ENCODE data around the gene C22orf15. TPM values are rescaled to one million over a fixed set of nuclear protein-coding genes. Genes with fewer than 3 reads are reported as not detected.
"Not testable (repeated sequence)": the region's sequence is repeated elsewhere in the genome, so short reads cannot be mapped to it uniquely, and the experiment has no call there.

Gene C22orf15, protein sequence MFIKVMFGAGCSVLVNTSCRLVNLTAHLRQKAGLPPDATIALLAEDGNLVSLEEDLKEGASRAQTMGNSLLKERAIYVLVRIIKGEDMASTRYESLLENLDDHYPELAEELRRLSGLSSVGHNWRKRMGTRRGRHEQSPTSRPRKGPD
- 0.33 TPM for polyA plus RNA-seq (ENCODE audit: insufficient read length)

DNA sequence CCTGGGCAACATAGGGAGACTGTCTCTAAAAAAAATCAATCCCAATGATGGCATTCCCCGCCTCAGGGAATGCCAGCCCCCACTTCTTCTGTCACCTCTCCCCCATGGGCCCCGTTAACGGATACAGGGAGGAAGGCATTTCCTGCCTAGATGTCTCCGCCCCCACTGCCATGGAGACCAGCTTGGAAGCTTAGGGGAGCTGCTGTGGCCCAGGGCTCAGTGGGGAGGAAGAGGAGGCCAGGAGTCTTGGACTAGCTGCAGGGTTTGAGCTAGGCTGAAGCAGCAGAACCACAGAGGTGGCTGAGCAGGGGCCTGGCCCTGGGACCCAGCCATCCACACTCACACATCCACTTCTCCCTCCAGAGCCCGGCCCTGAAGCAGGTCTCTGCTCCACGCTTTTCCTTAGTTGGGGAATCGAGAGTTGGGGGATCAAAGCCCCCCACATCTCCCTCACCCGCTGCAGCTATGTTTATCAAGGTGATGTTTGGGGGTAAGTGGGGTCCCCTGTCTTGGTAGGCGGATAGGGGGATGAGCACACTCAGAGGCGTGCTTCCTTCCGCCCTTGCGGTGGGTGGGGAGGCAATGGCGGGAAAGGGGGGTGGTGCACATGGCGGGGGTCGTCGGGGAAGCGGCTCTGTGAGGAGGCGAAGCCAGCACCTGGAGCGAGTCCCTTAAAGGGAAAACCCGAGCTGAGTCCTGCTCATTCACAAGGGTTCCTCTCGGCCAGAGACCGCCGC is at the start of gene C22orf15:
C22orf15 (plus strand) TSS at position 149 of the 737 bp plus-strand sequence; CDS start at position 466, 317 bp downstream.
- DNase-seq (ENCODE audit: low read depth): no peak

GRCh38 chr22:23713696-23714595 is 48.8 kb upstream of the C22orf15 start:
- no peak for DNase-seq (ENCODE audit: low read depth)

DNA sequence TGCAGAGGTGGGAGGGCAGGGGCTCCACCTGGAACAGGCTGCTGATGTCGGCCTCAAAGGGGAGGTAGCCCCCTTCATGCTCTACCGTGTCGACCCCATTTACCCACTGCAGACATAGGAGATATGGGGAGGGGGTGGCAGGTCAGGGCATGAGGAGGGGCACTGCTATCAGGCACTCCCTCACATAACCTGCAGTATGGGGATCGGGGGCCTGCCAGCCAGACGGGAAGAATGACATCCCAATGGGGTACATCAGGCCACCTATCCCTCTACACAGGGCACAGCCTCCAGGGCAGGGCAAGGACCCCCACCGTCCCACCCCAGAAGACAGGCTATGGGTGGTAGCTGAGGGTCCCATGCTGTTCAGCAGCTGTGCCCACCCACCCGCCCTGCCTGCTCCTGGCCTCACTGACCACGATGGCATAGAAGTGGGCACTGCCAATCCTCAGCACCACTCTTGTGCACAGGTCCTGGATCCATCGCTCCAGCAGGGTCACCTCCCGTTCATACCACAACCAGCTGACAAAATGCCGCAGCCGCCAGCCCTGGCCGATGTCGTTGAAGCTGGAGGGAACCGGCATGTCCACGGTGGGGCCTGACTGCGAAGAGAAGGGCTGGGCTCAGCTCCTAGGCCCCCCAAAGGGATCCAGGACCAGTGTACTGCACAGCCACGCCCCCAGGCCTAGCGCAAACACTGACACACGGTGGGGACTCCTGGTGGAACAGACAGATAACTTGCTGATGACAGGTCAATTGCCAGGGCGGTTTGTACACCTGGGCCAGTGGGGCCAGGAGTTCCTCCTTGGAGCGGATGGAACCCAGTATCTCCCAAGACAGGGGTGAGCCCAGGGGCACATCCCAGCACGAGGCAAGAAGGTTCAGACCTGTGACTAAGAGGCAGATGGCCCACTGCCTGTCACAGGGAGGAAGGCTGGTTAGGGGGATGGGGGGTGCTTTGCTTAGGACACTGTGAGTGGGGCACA is 47.9 kb upstream of the C22orf15 start:
- DNase-seq (ENCODE audit: low read depth): no peak

- DNase-seq (ENCODE audit: low read depth): no peak
Measured at GRCh38 chr22:23715806-23716375, 46.9 kb upstream of the C22orf15 start.

GRCh38 chr22:23716811-23717801 is 45.7 kb upstream of the C22orf15 start:
- peak; percentile 48 for DNase-seq (ENCODE audit: low read depth)

GRCh38 chr22:23718371-23719165 is 44.2 kb upstream of the C22orf15 start:
- DNase-seq (ENCODE audit: low read depth): no peak

DNA sequence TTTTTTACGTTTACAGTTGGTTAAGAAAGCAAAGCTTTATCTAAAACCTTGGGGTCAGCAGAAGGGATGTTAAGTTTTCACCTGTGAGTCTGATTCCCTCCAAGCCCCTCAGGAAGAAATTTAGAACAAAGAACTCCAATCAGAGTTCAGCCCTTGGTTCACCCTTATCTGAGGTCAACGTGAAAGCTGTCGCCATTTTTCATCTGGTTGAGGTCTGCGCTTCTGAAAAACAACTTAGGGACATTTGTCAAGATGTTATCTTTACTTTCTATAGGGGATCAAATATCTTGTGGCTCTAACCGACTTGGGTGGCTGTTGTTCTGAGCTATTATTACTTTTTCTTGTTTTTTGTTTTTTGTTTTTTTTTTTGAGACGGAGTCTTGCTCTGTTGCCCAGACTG is 41.9 kb upstream of the C22orf15 start:
- DNase-seq (ENCODE audit: low read depth): no peak

DNA sequence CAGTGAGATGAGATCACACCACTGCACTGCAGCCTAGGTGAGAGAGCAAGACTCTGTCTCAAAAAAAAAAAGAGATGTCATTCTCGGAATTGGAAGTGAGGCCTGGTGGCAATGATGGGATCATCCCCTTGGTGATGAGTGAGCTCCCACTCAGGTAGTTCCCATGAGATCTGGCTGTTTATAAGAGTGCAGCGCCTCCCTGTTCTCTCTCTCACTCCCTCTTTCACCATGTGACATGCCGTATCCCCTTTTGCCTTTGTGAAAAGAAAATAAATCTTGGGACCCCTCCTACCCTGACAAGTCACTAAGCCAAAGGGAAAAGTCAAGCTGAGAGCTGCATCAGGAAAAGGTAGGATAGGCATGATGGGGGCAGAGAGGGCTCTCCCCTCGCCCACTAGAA is 40.6 kb upstream of the C22orf15 start:
- DNase-seq (ENCODE audit: low read depth): no peak

DNA sequence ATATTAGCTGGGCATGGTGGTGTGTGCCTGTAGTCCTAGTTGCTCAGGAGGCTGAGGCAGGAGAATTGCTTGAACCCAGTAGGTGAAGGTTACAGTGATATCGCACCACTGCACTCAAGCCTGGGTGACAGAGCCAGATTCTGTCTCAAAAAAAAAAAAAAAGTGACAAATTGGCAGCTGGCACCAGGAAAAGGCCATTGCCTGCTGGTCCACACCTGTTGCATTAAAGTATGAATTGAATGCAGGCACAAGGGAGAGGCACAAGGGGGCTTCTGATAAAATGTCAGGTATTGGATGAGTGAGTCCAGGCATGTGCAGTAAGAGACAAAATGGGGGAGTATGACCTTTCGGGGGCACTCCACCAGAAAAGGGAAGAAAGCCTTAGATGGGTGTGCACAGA is 40.1 kb upstream of the C22orf15 start:
- no peak for DNase-seq (ENCODE audit: low read depth)

- DNase-seq (ENCODE audit: low read depth): not testable (repeated sequence)
Measured at GRCh38 chr22:23728108-23728507, 34.7 kb upstream of the C22orf15 start.

GRCh38 chr22:23737696-23738095 is 25.1 kb upstream of the C22orf15 start:
- no peak for DNase-seq (ENCODE audit: low read depth)

DNA sequence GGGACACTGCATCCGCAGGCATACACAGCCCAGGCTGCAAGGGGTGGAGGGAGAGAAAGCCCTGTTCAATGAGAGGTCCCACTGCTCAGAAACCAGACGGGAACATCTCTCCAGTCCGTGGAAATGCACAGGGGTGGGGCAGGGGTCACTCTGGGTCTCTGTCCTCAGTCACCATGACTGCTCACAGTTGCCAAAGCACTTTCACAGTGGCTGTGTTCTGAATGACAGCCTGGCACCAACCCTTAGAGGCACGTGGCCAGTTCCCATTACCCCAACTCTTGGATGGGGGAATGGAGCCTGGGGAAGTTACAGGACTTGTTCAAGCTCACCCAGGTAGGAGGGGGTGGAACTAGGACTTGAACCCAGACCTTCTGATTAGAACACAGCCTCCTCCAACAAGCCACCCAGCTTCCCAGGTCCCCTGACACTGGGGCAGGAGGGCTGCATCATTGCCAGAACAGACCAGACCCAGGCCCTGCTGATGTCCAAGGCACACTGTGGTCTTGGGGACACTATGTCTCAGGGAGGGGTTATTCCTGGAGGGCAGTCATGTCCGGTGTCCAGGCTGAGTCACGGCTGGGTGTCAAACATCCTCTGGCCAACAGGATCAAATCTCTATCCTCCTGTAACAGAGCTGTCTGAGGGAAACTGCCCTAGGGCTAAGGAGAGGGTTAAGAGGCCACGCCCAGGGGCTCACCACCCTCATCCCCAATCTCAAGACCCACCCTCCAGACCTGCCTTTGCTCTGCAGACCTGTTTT is 20.1 kb upstream of the C22orf15 start:
- no peak for DNase-seq (ENCODE audit: low read depth)

DNA sequence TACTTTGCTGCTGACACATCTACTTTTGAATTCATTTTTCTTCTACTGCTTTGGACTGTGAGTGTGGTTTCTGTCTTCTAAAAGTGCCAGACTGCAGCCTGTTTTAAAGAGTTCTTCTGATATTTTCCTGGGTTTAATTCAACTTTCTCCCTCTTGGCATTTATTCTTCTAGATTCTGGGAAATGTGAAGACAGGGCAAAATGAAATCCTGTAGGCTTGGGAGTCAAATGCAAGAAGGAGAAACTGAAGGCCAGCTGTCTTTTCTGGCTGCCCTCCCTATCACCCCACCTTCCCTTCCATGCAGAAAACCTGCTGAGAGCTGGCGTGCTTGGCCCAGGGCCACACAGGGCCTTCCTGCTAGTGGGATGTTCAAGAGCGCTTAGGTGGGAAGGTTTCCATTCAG is 19.5 kb upstream of the C22orf15 start:
- DNase-seq (ENCODE audit: low read depth): no peak

DNA sequence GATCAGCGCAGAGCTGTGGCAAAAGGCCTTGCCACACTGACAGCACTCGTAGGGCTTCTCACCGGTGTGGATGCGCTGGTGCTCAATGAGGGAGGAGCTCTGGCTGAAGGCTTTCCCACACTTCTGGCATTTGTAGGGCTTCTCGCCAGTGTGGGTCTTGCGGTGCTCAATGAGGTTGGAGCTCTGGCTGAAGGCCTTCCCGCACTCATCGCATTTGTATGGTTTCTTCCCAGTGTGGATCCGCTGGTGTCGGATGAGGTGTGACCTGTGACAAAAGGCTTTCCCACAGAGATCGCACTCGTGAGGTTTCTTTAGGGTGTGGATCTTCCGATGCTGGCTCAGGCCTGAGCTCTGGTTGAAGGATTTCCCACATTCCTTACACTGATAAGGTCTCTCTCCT is 18.8 kb upstream of the C22orf15 start:
- no peak for DNase-seq (ENCODE audit: low read depth)

DNA sequence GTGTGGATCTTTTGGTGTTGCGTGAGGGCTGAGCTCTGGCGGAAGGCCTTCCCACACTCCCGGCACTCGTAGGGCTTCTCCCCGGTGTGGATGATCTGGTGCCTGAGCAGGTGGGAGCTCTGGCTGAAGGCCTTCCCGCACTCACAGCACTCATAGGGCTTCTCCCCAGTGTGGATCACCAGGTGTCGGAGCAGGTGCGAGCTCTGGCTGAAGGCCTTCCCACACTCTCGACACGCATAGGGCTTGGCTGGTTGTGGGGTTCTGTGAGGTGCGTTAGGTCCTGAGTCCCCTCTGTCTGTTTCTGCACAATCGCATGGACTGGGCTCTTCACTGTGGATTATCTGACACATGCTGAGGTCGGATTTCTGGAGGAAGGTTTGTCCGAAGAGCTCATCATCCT is 18.3 kb upstream of the C22orf15 start:
- DNase-seq (ENCODE audit: low read depth): no peak

GRCh38 chr22:23745791-23746190 is 17.0 kb upstream of the C22orf15 start:
- DNase-seq (ENCODE audit: low read depth): no peak

GRCh38 chr22:23749841-23750301 is 12.9 kb upstream of the C22orf15 start:
- no peak for DNase-seq (ENCODE audit: low read depth)

- DNase-seq (ENCODE audit: low read depth): no peak
Measured at GRCh38 chr22:23750367-23750713, 12.4 kb upstream of the C22orf15 start.

Data from forelimb muscle (tissue), 1 donor.